Measurements from ENCODE around the gene DNAJC6.

Gene DNAJC6

DNA sequence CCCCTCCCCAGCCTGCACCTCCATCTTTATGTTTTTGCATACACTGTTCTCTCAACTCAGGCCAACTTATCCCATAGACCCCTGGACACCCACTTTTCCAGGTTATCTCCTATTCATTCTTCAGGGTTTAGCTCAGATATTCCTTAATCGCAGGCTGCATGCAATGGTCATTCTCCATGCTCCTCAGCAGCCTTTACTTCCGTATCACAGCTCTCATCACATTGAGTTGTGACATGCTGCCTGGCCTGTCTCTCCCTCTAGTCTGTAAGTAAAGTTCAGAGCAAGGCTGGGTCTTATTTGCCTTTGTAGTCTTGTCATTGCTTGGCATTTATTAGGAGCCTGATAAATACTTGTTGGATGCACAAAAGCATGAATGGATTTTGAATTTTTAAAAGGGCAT, 6.9 kb downstream of the DNAJC6 start:
- no peak overlapping the region for H3K4me3 ChIP-seq (ENCODE audit: low read depth, low read length)
- DNase-seq (ENCODE audit: low read depth) = no peak
- TF ChIP-seq, protein P1, sequence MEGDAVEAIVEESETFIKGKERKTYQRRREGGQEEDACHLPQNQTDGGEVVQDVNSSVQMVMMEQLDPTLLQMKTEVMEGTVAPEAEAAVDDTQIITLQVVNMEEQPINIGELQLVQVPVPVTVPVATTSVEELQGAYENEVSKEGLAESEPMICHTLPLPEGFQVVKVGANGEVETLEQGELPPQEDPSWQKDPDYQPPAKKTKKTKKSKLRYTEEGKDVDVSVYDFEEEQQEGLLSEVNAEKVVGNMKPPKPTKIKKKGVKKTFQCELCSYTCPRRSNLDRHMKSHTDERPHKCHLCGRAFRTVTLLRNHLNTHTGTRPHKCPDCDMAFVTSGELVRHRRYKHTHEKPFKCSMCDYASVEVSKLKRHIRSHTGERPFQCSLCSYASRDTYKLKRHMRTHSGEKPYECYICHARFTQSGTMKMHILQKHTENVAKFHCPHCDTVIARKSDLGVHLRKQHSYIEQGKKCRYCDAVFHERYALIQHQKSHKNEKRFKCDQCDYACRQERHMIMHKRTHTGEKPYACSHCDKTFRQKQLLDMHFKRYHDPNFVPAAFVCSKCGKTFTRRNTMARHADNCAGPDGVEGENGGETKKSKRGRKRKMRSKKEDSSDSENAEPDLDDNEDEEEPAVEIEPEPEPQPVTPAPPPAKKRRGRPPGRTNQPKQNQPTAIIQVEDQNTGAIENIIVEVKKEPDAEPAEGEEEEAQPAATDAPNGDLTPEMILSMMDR (IDR thresholded peaks at IDR 0.05; ENCODE audit: control insufficient read depth, extremely low read depth, insufficient read depth) = no peak

DNA sequence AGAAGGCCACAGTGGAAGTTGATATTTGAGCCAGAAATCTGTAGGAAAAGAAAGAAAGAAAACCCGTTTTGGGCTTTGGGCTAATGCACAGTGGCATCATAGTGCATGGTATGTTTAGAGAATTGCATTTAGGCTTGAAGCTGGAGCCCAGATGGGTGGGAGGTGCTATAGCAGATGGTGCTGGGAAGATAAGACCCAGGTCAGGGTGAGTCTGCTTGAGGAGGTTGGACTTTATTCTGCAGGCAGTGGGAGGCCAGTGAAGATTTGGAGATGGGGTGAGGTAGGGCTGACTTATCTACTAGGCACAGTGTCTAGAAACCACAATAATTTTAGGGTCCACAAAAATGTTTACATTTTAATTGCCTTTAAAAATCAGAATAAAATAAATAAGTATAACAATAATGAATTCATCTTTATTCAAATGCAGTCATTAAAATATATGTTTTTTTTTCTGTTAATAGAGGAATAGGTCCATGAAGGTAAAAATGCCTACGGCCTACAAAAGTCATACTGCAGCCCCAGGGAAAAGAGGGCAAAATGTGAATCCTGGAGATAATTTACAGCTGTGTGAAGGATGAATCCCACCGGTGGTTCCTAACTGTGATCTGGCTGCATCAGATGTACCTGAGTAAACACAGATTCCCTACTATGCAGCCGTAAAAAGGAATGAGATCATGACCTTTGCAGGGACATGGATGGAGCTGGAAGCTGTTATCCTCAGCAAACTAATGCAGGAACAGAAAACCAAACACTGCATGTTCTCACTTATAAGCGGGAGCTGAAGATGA, 8.7 kb downstream of the DNAJC6 start:
- TF ChIP-seq, protein P1 (IDR thresholded peaks at IDR 0.05; ENCODE audit: control insufficient read depth, extremely low read depth, insufficient read depth) = no peak
- no peak for DNase-seq (ENCODE audit: low read depth)
- no peak overlapping the region for H3K4me3 ChIP-seq (ENCODE audit: low read depth, low read length)

DNA sequence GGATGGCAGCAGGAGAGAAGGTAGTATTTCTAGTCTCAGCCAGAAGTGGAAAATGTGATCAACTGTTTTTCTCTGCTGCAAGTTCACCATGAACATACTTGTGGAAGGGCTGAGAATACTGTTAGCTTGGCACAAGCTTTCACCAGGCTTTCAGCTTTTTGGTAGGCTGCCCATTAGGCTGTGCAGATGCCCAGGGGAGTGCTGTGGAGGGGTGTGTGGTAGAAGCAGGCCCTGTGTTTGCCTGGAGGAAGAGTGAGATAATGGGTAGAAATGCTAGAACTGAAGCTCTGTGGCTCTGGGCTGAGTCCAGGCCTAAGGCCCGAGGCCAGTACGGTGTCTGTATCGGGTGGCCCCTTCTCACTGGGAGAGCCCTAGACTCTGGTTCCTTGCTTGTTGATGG, 9.8 kb downstream of the DNAJC6 start:
- TF ChIP-seq, protein P1 (IDR thresholded peaks at IDR 0.05; ENCODE audit: control insufficient read depth, extremely low read depth, insufficient read depth) = no peak
- DNase-seq (ENCODE audit: low read depth) = no peak
- H3K4me3 ChIP-seq (ENCODE audit: low read depth, low read length) = no peak overlapping the region

DNA sequence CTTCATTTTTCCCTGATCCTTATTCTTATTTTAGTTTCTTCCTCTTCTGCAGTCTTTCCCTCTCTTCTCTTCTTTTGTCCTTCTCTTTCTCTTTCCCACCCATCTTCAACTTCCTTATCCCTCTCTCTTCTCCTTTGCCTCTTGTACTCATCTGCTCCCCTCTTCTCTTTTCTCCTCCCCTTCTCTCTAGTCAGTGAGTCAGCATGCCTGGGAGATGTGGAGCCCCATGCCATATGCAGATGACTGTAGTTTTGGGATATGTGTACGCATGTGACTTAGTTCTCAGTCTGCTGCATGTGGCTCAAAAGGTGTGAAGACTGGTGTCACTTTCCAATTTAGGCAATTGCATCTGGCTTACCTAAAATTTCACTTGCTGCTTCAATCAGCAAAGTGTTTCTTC, 10.4 kb downstream of the DNAJC6 start:
- no peak overlapping the region for H3K4me3 ChIP-seq (ENCODE audit: low read depth, low read length)
- no peak for DNase-seq (ENCODE audit: low read depth)
- TF ChIP-seq, protein P1 (IDR thresholded peaks at IDR 0.05; ENCODE audit: control insufficient read depth, extremely low read depth, insufficient read depth) = no peak

DNA sequence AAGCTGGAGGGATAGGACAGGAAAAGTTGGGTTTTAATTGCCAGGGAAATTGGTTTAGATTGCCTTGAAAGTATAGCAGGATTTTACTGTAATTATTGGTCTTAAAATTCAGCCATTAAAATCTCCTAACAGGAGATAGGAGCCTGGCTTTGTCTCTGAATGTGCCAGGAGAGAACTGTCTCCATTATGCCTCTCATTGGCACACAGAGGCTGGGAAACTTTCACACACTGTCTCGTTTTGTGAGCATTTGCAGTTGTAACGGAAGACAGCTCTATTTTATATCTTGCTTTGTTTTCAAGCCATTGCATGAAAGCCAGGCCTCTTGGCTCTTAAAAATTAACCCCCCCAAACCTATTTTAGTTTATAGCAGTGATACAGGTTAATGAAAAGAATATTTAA, 12.5 kb downstream of the DNAJC6 start:
- DNase-seq (ENCODE audit: low read depth) = no peak
- no peak overlapping the region for H3K4me3 ChIP-seq (ENCODE audit: low read depth, low read length)
- TF ChIP-seq, protein P1 (IDR thresholded peaks at IDR 0.05; ENCODE audit: control insufficient read depth, extremely low read depth, insufficient read depth) = no peak

DNA sequence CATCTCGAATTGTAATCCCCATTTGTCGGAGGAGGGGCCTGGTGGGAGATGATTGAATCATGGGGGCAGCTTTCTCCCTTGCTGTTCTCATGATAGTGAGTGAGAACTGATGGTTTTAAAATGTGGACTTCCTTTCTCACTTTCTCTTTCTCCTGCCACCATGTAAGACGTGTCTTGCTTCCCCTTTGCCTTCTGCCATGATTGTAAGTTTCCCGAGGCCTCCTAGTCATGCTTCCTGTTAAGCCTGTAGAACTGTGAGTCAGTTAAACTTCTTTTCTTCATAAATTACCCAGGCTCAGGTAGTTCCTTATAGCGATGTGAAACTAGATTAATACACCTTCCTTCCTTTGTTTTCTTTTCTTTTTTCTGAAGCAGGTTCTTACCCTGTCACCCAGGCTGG, 13.9 kb downstream of the DNAJC6 start:
- H3K4me3 ChIP-seq (ENCODE audit: low read depth, low read length) = no peak overlapping the region
- TF ChIP-seq, protein P1 (IDR thresholded peaks at IDR 0.05; ENCODE audit: control insufficient read depth, extremely low read depth, insufficient read depth) = no peak

DNA sequence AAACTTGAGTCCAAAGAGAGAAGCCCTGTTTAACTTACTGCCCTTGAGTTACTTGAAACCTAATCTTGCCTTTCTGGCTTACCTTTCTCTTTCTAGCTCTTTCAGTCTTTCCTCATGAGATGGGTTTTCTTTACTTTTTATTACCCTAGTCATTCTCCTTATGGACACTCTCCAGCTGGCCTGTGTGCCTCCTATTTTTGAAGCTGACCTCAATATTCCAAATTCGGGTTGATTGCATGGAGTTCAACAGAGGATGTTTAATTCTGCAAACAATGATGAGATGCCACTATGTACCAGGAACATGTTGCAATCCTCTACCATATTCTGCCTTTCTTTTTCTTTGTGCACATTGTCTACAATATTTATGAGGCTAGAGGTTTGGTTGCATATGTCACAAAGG, 20.7 kb downstream of the DNAJC6 start:
- DNase-seq (ENCODE audit: low read depth) = no peak
- TF ChIP-seq, protein P1 (IDR thresholded peaks at IDR 0.05; ENCODE audit: control insufficient read depth, extremely low read depth, insufficient read depth) = no peak
- no peak overlapping the region for H3K4me3 ChIP-seq (ENCODE audit: low read depth, low read length)

More for the DNA sequence above, 13.9 kb downstream of the DNAJC6 start:
- DNase-seq (ENCODE audit: low read depth) = no peak

All from LNCaP clone FGC (cell line).